Astrocyte (in vitro differentiated cells and primary cell): ENCODE measurements around the gene ERBB2.

Source experiments
- CTCF ChIP-seq: IDR thresholded peaks from 2 replicates; pipeline ENCODE4 v1.5.1; 2011; ENCODE audit warnings: low read depth, mild to moderate bottlenecking, inconsistent platforms, low read length, moderate library complexity; ENCODE audit not compliant: insufficient read depth
- EZH2 ChIP-seq: IDR thresholded peaks from 2 replicates; pipeline ENCODE4 v1.6.1; 2012; ENCODE audit warnings: mild to moderate bottlenecking, low read length, inconsistent platforms; ENCODE audit not compliant: insufficient read depth

- TF ChIP-seq CTCF (no peak), EZH2 (no peak)
Measured at GRCh38 chr17:39701012-39701783, 1.3 kb downstream of the ERBB2 start.
